GM15510 (cell line): ENCODE measurements around the gene ZNF569.
A peak's percentile ranks its signal among the peaks of the same experiment; 100 is the strongest.

ENCODE experiments used
- POLR2A ChIP-seq: IDR thresholded peaks from 3 replicates; pipeline ENCODE4 v1.6.1; 2011; ENCODE audit warnings: borderline replicate concordance; ENCODE audit not compliant: insufficient read length; ENCODE audit errors: extremely low read depth

The ZNF569 gene

DNA sequence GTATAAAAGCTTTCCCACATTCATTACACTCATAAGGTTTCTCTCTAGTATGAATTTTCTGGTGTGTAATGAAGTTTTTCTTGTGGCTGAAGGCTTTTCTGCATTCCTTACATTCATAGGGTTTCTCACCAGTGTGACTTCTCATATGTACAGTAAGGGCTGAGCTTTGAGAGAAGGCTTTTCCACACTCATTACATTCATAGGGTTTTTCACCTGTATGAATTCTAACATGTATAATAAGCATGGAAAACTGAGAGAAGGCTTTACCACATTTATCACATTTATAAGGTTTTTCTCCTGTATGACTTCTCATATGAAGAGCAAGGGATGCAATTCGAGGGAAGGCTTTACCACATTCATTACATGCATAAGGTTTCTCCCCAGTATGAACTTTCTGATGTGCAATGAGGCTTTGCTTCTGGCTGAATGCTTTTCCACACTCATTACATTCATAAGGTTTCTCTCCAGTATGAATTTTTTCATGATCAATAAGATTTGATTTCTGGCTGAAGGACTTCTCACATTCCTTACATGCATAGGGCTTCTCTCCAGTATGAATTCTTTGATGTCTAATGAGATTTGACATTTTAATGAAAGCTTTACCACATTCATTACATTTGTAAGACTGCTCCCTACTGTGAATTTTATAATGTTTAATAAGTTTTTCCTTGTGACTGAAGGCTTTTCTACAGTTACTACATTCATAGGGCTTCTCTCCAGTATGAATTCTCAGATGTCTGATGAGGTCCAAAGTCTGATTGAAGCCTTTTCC is 53.7 kb downstream of the ZNF569 start:
- no peak for TF ChIP-seq POLR2A

DNA sequence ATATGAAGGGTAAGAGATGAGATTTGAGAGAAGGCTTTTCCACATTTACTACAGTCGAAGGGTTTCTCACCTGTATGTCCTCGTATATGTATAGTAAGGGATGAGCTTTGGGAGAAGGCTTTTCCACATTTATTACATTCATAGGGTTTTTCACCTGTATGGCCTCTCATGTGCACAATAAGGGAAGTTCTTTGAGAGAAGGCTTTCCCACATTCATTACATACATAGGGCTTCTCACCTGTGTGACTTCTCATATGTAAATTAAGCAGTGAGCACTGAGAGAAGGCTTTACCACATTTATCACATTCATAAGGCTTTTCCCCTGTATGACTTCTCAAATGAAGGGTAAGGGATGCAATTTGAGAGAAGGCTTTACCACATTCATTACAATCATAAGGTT is 54.5 kb downstream of the ZNF569 start:
- TF ChIP-seq POLR2A: no peak

DNA sequence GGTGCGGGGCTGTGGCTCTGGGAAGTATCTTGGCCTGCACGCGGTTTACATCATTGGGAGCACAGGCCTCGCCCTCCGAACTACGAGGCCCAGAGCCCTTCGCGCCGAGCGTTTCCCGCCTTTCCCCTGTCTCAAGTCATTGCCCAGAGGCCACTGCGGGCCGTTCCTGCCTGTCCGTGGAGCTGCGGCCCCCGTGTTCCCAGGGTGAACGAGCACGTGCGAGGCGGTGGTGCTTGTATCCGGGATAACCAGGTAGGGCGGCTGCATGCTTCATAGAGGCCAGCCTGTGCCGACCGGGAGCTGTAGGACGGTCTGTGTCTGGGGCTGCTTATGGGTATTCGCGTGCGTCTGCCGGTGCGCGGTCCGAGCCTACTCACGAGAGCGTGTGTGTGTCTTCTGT is 63.8 kb downstream of the ZNF569 start:
- no peak for TF ChIP-seq POLR2A

DNA sequence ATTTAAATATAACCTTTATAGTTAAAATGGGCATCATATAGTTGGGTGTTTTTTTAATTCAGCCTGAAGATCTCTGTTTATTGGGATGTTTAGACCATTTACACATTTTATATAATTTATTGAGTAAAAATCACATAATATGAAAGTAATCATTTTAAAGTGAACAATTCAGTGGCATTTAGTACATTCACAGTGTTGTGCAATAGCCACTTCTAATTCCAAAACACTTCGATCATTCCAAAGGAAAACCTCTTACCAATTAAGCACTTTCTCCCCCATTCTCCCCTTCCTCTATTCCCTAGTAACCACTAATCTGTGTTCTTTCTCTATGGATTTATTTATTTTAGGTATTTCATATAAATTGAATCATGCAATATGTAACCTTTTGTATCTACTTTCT is 66.2 kb downstream of the ZNF569 start:
- no peak for TF ChIP-seq POLR2A

- no peak for TF ChIP-seq POLR2A
Observed at GRCh38 chr19:37389234-37389633, 78.0 kb downstream of the ZNF569 start.

DNA sequence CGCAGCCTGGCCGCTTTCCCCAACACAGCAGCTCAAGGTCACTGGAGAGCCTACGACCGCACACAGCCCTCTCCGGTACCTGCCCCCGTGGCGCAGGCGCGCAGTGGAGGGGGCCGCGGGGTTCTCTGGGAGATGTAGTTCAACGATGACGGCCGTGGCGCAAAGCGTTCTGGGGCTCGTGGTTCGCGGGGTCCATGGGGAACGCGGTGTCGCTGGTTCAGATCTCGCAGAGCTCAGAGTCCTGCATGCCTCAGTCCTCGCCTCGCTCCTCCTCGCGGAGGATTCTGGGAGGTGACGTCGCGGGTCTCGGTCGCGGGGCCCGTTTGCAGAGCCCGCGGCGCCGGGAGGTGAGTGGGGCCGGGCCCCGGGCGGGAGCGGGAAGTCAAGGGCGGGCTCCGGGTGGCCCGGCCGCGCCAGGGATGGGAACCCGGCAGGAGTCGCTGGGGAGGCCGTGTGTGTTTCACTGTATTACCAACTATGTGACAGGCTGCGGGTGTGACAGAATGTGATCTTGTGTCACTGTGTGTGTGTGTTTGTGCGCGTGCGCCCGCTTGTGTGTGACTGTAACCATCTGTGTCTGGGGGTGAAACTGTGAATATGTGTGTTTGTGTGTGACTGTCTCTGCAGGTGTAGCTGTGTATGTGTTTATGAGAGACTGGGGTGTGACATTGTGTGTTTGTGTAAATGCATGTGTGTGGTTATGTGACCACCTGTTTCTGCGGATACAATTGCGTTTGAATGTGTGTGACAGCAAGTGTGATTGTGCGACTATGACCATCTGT is 96.2 kb downstream of the ZNF569 start, which contains the start of gene ZNF527:
TSS of gene ZNF527 (plus strand) at position 220 of the 782 bp plus-strand sequence. CDS start 3,100 bp downstream, outside the sequence.
- TF ChIP-seq POLR2A: peak; percentile 76

GRCh38 chr19:37362733-37363132 is 104.5 kb downstream of the ZNF569 start:
- no peak for TF ChIP-seq POLR2A

- no peak for TF ChIP-seq POLR2A
Observed at GRCh38 chr19:37361994-37362393, 105.2 kb downstream of the ZNF569 start.
